Left renal cortex interstitium (tissue), 4 donors: ENCODE results near the gene NCAPG2. TPM values are rescaled to one million over a fixed set of nuclear protein-coding genes. Genes with fewer than 3 reads are reported as not detected.

Source experiments
- DNase-seq, 4 donors: peaks; one replicate each; pipeline ENCODE4 v3.0.0-alpha.2; 2013; ENCODE audit warnings: low read depth in 4 of 4, low spot score in 2 of 4, missing footprints in 1 of 4
- polyA plus RNA-seq, 4 donors: library from polyadenylated mRNA; unstranded; fragments of 120-200 nt; gene quantifications; one replicate each; pipeline ENCODE4 v1.2.1, GENCODE V29; 2013; ENCODE audit not compliant: insufficient read length in 4 of 4

Gene NCAPG2
- polyA plus RNA-seq = 10 to 100 TPM; 22.6 to 25.8 (median 24.7) TPM

DNA sequence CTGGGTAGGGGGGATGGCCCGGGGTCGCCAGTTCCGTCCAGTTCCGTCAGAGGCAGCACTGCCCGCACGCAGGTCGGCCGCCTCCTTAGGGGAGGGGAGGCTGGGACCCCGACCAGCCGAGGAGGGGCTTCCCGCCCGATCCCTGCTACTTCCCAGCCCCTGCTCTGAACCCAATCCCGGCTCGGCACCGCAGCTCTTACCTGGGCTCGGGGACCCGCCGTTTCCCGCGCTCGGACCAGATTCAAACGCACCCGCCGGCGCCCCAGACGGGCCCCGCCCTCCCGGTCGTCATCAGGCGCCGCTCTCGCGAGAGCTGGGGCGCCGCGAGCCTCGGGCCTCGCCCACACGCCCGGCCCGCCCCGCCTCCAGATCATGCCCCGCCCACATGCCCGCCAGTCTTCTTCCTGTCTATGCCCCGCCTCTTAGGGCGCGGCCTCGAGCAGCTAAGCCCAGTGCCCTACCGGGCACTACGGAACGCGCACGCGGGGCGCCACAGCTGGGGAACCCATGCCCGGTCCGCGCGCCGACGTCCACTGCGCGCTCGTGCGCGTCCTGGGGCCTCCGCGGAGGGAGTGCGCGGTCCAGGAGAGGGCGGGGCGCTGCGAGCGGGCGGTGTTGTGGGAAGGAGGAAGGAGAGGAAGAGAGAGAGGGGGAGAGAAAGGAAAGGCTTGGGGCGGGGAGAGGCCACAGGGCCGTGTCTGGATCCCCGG lies at the start of gene NCAPG2:
NCAPG2 (minus strand) TSS at position 281 of the 710 bp plus-strand sequence. CDS start 2,905 bp downstream, outside the sequence.
- DNase-seq = peak; percentile 88 to 95 (median 92)

GRCh38 chr7:158753900-158754299 lies 49.3 kb upstream of the NCAPG2 start:
- no peak for DNase-seq

DNA sequence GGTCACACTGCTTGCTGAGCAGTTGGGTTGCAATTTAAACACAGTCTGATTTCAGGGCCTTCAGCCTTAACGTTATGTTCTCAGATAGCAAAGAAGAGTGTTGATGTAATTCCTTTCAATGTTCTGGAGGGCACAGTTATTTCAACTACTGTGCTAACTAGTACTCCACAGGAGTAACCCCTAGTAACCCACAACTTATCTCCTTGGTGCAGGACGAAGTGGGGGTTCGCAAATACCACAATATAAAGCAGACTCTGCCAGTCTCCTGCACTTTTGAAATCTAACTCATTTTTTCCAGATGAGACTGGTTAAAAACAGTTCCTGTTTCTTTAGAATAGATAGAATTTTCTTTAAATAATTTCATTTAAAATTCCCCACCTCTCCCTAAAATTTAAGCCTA lies 47.1 kb upstream of the NCAPG2 start:
- no peak for DNase-seq

DNA sequence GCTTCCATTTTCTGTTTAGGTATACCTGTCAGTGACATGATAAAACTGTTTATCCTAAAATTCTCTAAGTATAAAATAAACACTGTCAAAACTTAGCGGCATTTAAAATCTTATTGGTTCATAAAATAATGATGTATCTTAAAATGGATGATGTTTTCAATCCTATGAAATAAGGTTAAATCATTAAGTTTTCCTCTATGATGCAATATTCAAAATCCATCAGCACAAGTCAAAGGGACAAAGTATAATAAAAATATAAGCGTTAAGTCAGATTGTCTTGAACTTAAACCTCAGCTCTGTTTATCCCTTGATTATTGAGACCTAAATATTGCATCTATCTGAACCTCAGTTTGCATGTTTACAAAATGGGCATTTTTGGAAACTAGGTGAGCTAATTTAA lies 46.6 kb upstream of the NCAPG2 start:
- no peak for DNase-seq

DNA sequence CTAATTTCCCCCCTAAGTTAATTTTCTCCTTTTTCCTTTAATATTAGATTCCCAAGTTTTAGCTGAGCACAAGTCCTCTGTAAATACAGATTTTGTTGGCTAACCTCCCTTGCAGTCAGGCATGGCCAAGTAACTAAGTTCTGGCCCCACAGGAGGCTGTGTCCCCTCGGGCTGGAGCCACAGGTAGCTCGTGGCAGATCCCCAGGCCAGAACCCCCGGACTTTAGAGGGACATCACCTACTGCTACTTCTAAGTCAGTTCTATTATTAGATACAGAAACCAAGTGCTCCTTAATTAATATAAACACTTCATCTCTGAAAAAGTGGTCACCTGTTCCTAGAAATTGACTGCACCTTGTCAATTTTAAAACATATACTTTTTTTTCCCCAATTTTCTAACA lies 46.1 kb upstream of the NCAPG2 start:
- DNase-seq = no peak

- no peak for DNase-seq
Observed at GRCh38 chr7:158749396-158749795, 44.8 kb upstream of the NCAPG2 start.

DNA sequence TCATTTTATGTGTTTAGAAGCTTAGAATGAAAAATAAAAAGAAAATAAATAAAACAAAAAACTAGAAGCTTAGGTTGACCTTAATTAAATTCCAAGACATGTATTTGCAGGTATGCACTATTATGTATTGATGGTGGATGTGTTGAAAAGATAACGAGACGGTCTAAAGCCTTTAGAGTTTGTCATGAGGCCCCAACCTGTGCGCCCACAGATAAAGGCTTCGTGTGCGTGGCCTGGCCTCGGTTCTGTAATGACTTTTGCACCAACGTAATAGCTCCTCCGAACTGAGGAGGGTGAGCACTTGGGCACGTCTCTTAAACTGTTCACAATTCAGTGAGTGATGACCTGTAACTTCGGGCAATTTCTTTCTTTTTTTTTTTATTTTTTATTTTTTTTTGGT lies 43.7 kb upstream of the NCAPG2 start:
- no peak for DNase-seq

DNA sequence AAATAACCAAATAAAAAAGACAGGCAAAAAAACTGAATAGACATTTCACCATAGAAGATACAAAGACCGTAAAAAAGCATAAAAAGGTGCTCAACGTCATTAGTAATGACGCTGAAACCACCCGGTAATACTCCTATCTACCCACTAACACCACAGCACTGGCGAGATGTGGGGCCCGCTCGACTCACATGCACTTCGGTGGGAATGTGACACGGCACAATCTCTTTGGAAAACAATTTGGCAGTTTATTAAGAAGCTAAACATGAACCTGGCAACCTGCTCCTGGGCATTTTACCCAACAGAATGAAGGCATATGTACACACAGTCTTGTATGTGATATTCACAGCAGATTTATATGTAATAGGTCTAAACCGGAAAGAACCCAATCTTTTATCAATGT lies 42.8 kb upstream of the NCAPG2 start:
- DNase-seq = no peak

DNA sequence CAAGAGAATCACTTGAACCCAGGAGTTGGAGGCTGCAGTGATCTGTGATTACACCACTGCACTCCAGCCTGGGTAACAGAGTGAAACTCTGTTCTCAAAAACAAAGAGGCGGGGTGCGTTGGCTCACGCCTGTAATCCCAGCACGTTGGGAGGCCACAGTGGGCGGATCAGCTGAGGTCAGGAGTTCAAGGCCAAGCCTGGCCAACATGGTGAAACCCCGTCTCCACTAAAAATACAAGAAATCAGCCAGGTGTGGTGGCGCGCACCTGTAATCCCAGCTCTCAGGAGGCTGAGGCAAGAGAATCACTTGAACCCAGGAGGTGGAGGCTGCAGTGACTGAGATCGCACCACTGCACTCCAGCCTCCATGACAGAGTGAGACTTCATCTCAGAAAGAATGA lies 42.4 kb upstream of the NCAPG2 start:
- no peak for DNase-seq

DNA sequence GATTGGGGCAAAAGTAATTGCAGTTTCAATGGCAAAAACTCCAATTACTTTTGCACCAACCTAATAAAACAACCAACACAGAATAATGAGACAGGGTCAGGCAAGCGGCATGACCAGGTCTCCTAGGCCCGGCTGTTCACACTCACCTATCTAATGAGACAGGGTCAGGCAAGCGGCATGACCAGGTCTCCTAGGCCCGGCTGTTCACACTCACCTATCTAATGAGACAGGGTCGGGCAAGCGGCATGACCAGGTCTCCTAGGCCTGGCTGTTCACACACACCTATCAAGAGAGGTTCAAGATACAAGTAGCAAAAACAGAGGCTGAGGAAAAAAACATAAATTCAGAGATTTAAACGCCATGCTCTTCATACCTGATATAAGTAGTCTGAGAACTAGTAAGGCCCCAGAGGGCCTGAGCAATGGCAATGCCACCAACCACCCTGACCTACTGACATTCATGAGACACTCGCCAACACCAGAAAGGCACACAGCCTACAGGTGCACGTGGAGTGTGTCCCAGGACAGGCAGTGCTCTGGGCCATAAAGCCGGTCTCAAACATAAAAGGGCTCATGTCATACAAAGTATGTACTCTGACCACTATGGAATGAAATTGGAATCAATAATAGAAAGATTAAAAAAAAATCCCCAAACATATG lies 40.6 kb upstream of the NCAPG2 start:
- no peak for DNase-seq

GRCh38 chr7:158744070-158744469 lies 39.5 kb upstream of the NCAPG2 start:
- DNase-seq = no peak

DNA sequence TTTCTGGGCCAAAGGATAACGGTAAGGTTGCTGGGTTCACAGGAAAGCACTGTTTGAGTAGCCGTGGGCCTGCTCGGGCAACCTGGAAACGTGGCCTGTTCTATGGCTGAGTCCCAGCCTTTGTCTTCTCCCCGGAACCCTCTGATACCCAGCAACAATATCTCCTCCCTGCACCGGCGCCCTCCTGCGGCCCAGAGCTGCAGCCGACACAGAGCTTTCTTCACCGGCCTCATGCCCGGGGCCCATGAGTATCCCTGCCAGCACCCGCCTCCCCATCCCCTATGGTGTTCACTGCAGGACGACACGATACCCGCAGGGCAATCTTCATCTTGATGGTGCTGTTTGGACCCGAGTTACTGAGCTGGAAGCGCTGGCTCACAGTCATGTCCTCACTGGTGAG lies 38.6 kb upstream of the NCAPG2 start:
- DNase-seq = no peak

GRCh38 chr7:158742065-158742821 lies 37.6 kb upstream of the NCAPG2 start:
- DNase-seq = no peak

DNA sequence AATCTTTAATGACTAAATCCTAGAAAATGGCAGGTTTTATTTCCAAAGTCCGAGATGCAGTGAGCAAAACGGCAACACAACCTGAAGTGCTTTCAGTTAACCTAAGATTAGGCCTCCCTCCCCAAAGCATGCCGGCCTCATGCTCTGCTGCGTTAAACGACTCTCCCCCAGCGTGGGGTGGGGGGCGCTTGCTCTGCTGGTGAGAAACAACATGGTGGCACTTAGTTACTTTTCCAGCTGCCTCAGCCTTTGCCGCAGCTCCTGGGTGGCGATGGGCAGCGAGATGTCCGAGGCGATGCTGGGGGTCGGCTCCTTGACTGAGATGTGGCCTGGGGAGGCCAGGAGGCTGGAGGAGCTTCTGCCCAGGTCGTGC lies 36.7 kb upstream of the NCAPG2 start:
- no peak for DNase-seq

- no peak for DNase-seq
Observed at GRCh38 chr7:158740657-158741293, 36.2 kb upstream of the NCAPG2 start.

DNA sequence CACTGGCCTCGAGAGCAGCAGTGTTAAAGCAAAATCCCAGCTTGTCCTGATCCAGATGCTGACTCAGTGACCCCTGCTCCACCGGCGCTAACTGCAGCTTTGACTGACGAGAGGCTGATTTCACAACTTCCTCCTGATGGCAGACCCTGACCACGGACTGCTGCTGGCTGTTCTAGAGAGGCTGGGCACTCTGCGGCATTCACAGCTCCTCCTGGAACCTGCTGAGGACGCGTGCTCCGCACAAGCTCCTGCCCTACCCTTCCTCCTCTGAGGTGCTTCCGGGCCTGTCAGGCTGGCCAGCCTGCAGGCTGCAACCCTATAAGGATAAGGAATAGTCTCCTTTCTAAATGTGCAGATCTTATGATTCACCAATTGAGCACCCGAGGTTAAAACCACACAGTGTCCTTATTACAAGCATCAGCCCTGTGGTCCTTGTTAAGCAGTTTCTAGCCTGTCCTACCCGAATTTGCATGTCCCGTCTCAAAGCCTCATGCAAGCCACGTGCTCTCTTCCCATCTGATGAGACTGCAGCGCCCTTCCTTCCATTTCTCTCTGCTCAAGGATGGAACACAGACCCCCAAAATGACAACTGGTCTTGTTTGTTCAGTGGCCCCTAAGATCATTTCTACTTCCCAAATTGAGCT lies 35.5 kb upstream of the NCAPG2 start:
- no peak for DNase-seq

DNA sequence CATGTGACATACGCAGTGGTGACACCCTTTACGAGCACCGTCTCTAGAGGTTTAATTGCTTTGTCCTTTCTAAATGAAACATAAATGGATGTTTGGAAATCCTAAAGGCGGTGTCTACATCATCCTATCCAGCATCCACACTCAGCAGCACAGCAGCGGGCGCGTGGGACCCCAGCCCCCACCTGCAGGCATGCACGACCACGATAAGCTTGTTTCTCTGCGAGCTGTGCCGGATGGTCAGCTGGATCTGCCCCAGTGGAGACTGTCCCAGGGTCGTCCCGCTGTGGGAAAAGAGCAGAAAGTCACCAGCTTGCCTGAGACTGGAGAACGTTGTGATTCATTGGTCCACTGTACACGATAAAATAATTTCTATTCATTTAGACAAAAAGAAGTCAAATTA lies 34.2 kb upstream of the NCAPG2 start:
- DNase-seq = no peak

DNA sequence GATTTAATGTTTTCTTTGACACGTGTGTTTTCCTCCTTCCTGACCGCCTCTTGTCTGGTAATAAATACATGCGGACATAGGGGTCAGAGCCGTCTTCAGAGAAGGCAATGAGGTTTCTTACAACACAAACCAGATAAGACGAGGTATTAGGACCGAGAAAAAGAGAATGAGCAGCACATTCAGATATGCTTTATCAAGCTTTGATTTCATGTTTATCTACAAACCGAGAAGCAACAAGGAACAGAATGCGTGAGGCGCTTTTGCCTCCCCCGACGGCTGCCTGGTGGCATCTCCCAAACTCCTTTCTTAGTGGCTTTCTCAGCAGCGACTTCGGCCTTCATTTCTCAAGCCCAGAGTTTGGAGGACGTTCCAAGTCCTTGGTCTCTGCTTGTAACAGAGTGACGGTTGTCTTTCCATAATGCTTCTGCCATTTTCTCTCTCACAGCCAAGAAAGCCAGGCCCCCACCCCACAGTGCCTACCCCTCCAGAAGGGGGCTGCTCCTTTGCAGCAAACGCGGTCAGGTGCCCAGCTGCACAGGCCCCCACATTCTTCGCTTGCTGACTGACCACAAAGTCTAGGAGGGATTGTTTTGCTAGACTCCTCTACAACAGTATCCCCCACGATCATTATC lies 32.6 kb upstream of the NCAPG2 start:
- DNase-seq = no peak

GRCh38 chr7:158735935-158736334 lies 31.3 kb upstream of the NCAPG2 start:
- no peak for DNase-seq

DNA sequence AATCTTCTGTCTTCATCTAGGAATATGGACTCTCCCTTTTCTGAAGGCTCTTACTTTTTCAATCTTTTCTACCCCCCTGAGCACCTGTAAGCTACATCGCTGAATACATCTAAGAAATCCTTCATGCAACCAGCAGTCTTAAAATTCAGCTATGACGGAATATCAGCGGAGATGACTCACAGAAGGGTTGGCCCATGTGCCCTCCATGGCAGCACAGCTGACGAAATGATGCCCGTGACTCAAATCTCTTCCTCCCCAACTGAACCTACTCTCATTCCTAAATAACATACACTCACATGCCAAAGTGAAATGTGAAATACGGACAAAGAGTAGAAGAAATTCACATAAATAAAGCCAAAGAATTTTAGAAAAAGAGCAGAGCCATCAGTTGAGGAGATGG lies 30.3 kb upstream of the NCAPG2 start:
- DNase-seq = no peak
